ENCODE data around the gene OR52W1.

DNA sequence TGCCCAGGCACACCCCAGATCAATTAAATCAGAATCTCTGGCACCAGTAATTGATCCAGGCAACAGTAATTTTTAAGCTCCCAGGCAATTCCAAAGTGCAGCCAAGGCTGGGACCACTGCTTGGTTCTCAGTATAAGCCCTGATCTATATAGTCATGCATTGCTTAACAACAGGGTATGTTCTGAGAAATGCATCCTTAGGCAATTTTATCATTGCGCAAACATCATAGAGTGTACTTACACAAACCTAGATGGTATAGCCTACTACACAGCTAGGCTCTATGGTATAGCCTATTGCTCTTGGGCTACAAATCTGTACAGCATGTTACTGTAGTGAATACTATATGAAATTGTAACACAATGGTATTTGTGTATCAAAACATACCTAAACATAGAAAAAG is 5.7 kb downstream of the OR52W1 start:
- TF ChIP-seq, protein P1, sequence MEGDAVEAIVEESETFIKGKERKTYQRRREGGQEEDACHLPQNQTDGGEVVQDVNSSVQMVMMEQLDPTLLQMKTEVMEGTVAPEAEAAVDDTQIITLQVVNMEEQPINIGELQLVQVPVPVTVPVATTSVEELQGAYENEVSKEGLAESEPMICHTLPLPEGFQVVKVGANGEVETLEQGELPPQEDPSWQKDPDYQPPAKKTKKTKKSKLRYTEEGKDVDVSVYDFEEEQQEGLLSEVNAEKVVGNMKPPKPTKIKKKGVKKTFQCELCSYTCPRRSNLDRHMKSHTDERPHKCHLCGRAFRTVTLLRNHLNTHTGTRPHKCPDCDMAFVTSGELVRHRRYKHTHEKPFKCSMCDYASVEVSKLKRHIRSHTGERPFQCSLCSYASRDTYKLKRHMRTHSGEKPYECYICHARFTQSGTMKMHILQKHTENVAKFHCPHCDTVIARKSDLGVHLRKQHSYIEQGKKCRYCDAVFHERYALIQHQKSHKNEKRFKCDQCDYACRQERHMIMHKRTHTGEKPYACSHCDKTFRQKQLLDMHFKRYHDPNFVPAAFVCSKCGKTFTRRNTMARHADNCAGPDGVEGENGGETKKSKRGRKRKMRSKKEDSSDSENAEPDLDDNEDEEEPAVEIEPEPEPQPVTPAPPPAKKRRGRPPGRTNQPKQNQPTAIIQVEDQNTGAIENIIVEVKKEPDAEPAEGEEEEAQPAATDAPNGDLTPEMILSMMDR (IDR thresholded peaks at IDR 0.05; ENCODE audit: borderline replicate concordance, extremely low read depth, low read length, poor library complexity, severe bottlenecking) = no peak
- TF ChIP-seq EZH2 (IDR thresholded peaks at IDR 0.05; ENCODE audit: borderline replicate concordance, low read depth, low read length, severe bottlenecking) = no peak
